Esophagus squamous epithelium (tissue), 5 donors: ENCODE results near the gene PRKCE. TPM values are rescaled to one million over a fixed set of nuclear protein-coding genes. Genes with fewer than 3 reads are reported as not detected.

Source experiments
- DNase-seq: peaks from one replicate; lab custom pipeline; 2025; lab: John Stamatoyannopoulos, UW
- H3K27ac ChIP-seq, 4 donors: fragments of 200-600 bp; sonication (generic); one replicate each; pipeline ENCODE4 v1.5.1; 2016 to 2019; ENCODE audit warnings: mild to moderate bottlenecking in 1 of 4
- H3K27me3 ChIP-seq, 4 donors: fragments of 200-600 bp; sonication (generic); 1 replicate in 3 of 4; 2 replicates in 1 of 4; pipeline versions ENCODE4 v1.5.1 to v1.6.0; 2017 to 2021; ENCODE audit warnings: antibody characterized with exemption in 1 of 4
- H3K36me3 ChIP-seq, 3 donors: fragments of 200-600 bp; sonication (generic); one replicate each; pipeline ENCODE4 v1.5.1; 2016 to 2019
- H3K4me1 ChIP-seq, 3 donors: fragments of 200-600 bp; sonication (generic); one replicate each; pipeline ENCODE4 v1.5.1; 2017 to 2019
- H3K4me3 ChIP-seq, 4 donors: fragments of 200-600 bp; sonication (generic); 1 replicate in 3 of 4; 2 replicates in 1 of 4; pipeline ENCODE4 v1.5.1; 2016 to 2019; ENCODE audit warnings: mild to moderate bottlenecking in 2 of 4, moderate library complexity in 1 of 4
- H3K9me3 ChIP-seq, 3 donors: fragments of 200-600 bp; sonication (generic); one replicate each; pipeline ENCODE4 v1.5.1; 2016 to 2019
- POLR2A ChIP-seq, 4 donors: fragments of 450-650 bp; IDR thresholded peaks; one replicate each; pipeline ENCODE4 v1.6.1; 2017; ENCODE audit warnings: antibody characterized with exemption in 4 of 4, mild to moderate bottlenecking in 4 of 4, moderate library complexity in 3 of 4
- WGBS, 2 donors: methylation state at CpG; one replicate each; pipeline ENCODE4 v1.1.5; 2018; 5-methylcytosine and 5-hydroxymethylcytosine counted together
- intact Hi-C: fragments of 100-400 bp; cut with DNase I; formaldehyde crosslinking; loops from one replicate; pipeline ENCODE4 v1.15.0; 2022
- total RNA-seq, 4 donors: library from RNA; depleted of rRNA; stranded (reverse); fragments of >200 nt; gene quantifications; one replicate each; pipeline ENCODE4 v1.1.0, GENCODE V29; 2016
- TF ChIP-seq, protein P1 (sequence below), 6 experiments: fragments of 450-650 bp in 4 of 6; fragments of 200-600 bp in 2 of 6; sonication (generic) in 2 of 6; IDR thresholded peaks; one replicate each; pipeline ENCODE4 v1.5.1; 2016 to 2019; ENCODE audit warnings: antibody characterized with exemption in 6 of 6, mild to moderate bottlenecking in 4 of 6, moderate library complexity in 4 of 6
- donor health status: DM: yes; HTN: yes; CAD: no.

PRKCE gene
- total RNA-seq, 4 donors from 2014 or later = 6.5 to 13.7 (median 9.9) TPM

DNA sequence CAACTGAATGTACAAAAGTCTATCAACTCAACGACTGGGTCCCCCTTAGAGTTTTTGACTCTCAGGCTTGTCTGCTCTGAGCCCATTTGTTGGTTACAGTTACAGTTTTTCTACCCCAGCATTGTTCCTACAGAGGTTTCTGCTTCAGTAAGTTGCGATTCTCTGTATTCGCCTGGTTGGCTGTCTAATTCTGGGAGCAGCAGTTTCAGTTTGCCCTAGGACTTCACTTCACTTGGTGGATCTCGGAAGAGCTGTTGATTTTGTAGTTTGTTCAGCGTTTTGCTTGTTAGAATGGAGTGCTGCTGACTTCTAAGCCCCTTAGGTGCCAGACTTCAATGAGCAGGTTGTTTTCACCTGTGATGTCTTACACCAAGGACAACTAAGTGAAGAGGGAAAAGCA is 349.2 kb downstream of the PRKCE start:
- DNase-seq = no peak
- intact Hi-C loops = no loop called here
- H3K27me3 ChIP-seq = no peaks in the 10 kb centered on the region
- H3K4me1 ChIP-seq = peaks cover 0 to 8% (median 4%) of the 10 kb centered on the region in 3 donors
- H3K27ac ChIP-seq = peak overlapping the region in 2 of 4 donors; percentile 49 to 75
- 82 to 89% methylated on average over 5 of the region's 5 CpGs for WGBS, 2 donors
- TF ChIP-seq, protein P1, sequence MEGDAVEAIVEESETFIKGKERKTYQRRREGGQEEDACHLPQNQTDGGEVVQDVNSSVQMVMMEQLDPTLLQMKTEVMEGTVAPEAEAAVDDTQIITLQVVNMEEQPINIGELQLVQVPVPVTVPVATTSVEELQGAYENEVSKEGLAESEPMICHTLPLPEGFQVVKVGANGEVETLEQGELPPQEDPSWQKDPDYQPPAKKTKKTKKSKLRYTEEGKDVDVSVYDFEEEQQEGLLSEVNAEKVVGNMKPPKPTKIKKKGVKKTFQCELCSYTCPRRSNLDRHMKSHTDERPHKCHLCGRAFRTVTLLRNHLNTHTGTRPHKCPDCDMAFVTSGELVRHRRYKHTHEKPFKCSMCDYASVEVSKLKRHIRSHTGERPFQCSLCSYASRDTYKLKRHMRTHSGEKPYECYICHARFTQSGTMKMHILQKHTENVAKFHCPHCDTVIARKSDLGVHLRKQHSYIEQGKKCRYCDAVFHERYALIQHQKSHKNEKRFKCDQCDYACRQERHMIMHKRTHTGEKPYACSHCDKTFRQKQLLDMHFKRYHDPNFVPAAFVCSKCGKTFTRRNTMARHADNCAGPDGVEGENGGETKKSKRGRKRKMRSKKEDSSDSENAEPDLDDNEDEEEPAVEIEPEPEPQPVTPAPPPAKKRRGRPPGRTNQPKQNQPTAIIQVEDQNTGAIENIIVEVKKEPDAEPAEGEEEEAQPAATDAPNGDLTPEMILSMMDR (IDR thresholded peaks at IDR 0.05) = no peak
- TF ChIP-seq POLR2A (IDR thresholded peaks at IDR 0.05) = no peak
- peaks cover 0 to 24% (median 0%) of the 10 kb centered on the region in 3 donors for H3K36me3 ChIP-seq
- peak overlapping the region in 1 of 4 donors; percentile 5 for H3K4me3 ChIP-seq
- no peaks in the 10 kb centered on the region for H3K9me3 ChIP-seq

DNA sequence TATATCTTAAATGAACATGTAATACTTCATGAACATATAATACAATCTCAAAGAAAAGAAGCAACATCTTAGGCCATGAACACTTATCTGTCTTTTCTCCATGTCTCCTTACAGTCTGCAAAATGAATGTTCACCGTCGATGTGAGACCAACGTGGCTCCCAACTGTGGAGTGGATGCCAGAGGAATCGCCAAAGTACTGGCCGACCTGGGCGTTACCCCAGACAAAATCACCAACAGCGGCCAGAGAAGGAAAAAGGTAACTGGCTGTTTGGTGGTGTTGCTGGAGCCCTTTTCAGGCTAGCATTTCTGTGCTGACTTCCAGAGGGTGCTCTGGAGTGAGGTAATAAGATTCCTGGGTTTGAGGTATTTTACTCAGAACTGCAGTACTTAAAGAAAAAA is 349.8 kb downstream of the PRKCE start:
- intact Hi-C loops = no loop called here
- Histone ChIP-seq H3K4me3 (no peak overlapping the region), H3K27ac (peak overlapping the region; percentile 1 to 75 (median 64)), H3K27me3 (no peaks in the 10 kb centered on the region), H3K4me1 (peaks cover 0 to 8% (median 4%) of the 10 kb centered on the region in 3 donors), H3K9me3 (no peaks in the 10 kb centered on the region), H3K36me3 (peaks cover 0 to 24% (median 0%) of the 10 kb centered on the region in 3 donors)
- DNase-seq = no peak
- TF ChIP-seq POLR2A (IDR thresholded peaks at IDR 0.05) = no peak
- TF ChIP-seq, protein P1 (IDR thresholded peaks at IDR 0.05) = no peak
- WGBS, 2 donors = 75 to 88% methylated on average over 7 of the region's 7 CpGs

DNA sequence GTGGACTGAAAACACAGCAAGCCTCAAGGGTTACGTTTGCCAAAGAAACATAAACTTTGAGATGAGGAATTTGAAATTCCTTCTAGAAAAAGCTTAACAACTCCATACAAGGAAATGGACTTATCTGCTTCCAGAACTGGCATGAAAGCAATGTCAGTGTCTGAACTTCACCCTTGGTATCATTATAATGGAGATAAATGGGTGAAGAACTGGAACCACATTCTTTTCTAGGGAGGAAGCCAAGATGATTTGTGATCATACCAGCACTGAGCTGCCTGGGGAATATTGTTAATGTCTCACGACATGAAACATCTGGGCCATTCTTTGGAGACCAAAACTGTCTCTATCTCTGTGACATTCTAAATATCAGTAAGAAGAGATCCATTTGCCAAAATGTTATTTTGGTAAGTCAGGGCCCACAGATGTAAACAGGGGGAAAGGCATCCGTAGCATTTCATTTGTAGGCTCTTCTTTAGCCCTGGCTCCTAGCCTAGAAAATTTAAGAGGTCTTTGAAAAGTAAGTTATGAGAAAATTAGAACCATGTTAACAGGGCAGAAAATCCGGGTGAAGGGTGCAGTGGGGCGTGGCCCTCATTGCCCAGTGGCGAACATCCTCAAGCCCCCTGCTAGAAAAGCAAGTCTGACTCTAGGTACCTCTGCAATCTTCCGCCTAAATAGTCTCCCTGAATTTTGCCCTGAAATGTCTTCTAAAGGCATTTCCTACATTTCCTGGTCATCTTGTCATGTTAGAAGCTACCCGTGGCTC is 350.4 kb downstream of the PRKCE start:
- no peaks in the 10 kb centered on the region for H3K9me3 ChIP-seq
- H3K36me3 ChIP-seq = peaks cover 0 to 31% (median 0%) of the 10 kb centered on the region in 3 donors
- H3K4me1 ChIP-seq = peaks cover 0 to 8% (median 4%) of the 10 kb centered on the region in 3 donors
- no peak for DNase-seq
- H3K4me3 ChIP-seq = no peak overlapping the region
- peak overlapping the region; percentile 38 to 77 (median 70) for H3K27ac ChIP-seq
- WGBS, 2 donors = 64 to 75% methylated on average over 8 of the region's 8 CpGs
- TF ChIP-seq POLR2A (IDR thresholded peaks at IDR 0.05) = no peak
- TF ChIP-seq, protein P1 (IDR thresholded peaks at IDR 0.05) = no peak
- no peaks in the 10 kb centered on the region for H3K27me3 ChIP-seq
- intact Hi-C loops = no loop called here

DNA sequence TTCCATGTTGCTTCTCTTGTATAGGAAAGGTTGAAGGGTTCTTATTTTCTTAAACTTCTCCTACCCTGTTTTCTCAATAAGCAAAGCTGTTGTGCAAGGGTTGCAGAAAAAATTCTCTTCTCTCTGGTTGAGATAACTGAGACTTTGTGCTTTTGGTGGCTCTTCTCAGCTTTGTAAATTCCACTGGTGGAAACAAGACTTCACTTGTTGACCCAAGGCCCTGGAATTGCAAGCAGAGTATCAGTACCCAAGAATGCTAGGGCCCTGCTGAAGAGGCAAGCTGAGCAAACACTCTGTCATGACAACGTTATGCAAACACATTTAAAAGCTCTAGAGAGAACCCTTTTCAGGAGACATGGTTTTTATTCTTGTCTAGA is 351.0 kb downstream of the PRKCE start:
- H3K27me3 ChIP-seq = no peaks in the 10 kb centered on the region
- no peak for DNase-seq
- WGBS, 2 donors = 53 to 69% methylated on average over 1 of the region's 1 CpG
- TF ChIP-seq, protein P1 (IDR thresholded peaks at IDR 0.05) = no peak
- no peak for TF ChIP-seq POLR2A (IDR thresholded peaks at IDR 0.05)
- peaks cover 0 to 36% (median 0%) of the 10 kb centered on the region in 3 donors for H3K36me3 ChIP-seq
- H3K9me3 ChIP-seq = no peaks in the 10 kb centered on the region
- intact Hi-C loops = no loop called here
- peaks cover 0 to 8% (median 4%) of the 10 kb centered on the region in 3 donors for H3K4me1 ChIP-seq
- peak overlapping the region; percentile 38 to 77 (median 60) for H3K27ac ChIP-seq
- no peak overlapping the region for H3K4me3 ChIP-seq

DNA sequence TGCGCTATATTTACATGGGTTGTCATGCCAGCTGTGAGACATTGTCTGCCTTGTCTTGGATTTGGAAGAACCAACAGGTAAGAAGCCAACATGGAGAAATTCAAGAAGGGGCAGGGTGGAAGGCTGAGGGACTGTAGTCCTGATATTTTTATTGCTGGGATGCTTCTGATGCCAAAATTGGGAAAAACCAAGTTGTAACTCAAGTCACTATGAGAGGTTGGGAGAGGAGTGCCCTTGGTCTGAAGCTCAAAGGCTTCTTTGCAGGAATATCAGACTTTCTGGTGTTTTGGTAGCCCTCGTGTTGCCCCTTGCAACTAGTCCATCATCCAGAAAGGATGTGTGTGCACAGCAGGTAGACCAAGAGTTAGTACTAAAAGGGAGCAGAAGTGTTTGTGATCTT is 351.5 kb downstream of the PRKCE start:
- H3K27ac ChIP-seq = peak overlapping the region in 3 of 4 donors; percentile 18 to 75 (median 46)

More for the DNA sequence above, 351.5 kb downstream of the PRKCE start:
- Histone ChIP-seq H3K36me3 (peaks cover 0 to 41% (median 0%) of the 10 kb centered on the region in 3 donors), H3K4me3 (no peak overlapping the region), H3K4me1 (peaks cover 0 to 8% (median 4%) of the 10 kb centered on the region in 3 donors), H3K27me3 (no peaks in the 10 kb centered on the region), H3K9me3 (no peaks in the 10 kb centered on the region)
- 96 to 97% methylated on average over 2 of the region's 2 CpGs for WGBS, 2 donors
- TF ChIP-seq POLR2A (IDR thresholded peaks at IDR 0.05) = no peak
- TF ChIP-seq, protein P1 (IDR thresholded peaks at IDR 0.05) = no peak
- intact Hi-C loops = no loop called here
- DNase-seq = no peak
